ENCODE data around the gene FBXO46.
A peak's percentile ranks its signal among the peaks of the same experiment; 100 is the strongest.

FBXO46 gene

DNA sequence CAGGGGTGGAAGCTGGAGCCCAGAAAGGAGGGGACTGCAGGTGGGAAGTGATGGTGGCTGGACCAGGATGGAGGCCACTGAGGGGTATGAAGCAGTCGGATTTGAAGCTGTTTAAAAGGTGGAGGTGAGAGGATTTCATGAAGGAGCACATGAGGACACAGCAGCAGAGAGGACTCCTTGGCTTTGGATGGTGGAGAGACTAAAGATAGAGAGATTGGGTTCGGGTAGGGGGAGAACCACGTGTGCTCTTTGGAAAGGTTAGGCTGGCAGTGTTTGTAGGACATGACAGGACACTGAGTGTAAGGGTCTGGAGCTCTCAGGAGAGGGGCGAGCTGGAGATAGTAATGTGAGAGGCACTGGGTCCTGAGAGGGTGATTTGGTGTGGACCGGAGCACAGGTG lies 47.8 kb downstream of the FBXO46 start:
- H3K36me3 ChIP-seq (ENCODE audit: control insufficient read depth, insufficient read depth, low read length): peaks cover 12% of the 10 kb centered on the region
- no peak overlapping the region for H3K9ac ChIP-seq (ENCODE audit: low read length)
- H3K4me1 ChIP-seq (ENCODE audit: control insufficient read depth, insufficient read depth, low read length): no peaks in the 10 kb centered on the region
- no peak overlapping the region for H3K4me3 ChIP-seq (ENCODE audit: low read length)
- peaks cover 3% of the 10 kb centered on the region for H3K27me3 ChIP-seq (ENCODE audit: control insufficient read depth, insufficient read depth, low read length)
- no peak overlapping the region for H3K27ac ChIP-seq (ENCODE audit: low read depth, low read length)

DNA sequence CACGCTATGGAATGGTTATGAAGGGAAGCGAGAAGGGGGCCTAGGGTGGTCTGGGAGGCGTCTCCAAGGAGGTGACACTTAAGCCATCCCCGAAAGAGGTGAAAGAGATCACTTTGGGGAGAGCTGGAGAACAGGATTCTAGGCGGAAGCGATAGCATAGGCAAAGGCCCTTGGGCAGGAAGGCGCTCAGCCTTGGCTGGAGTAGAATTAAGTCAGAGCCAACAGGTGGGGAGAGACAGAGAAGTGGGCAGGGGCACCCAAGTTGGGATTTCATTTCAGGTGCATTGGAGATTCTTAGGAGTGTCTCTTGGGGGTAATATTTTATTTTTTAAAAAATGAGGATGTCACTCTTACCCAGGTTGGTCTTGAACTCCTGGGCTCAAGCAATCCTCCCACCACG lies 48.6 kb downstream of the FBXO46 start:
- H3K4me3 ChIP-seq (ENCODE audit: low read length): no peak overlapping the region
- H3K36me3 ChIP-seq (ENCODE audit: control insufficient read depth, insufficient read depth, low read length): peaks cover 4% of the 10 kb centered on the region
- H3K9ac ChIP-seq (ENCODE audit: low read length): no peak overlapping the region
- no peaks in the 10 kb centered on the region for H3K4me1 ChIP-seq (ENCODE audit: control insufficient read depth, insufficient read depth, low read length)
- H3K27me3 ChIP-seq (ENCODE audit: control insufficient read depth, insufficient read depth, low read length): peaks cover 7% of the 10 kb centered on the region
- no peak overlapping the region for H3K27ac ChIP-seq (ENCODE audit: low read depth, low read length)

DNA sequence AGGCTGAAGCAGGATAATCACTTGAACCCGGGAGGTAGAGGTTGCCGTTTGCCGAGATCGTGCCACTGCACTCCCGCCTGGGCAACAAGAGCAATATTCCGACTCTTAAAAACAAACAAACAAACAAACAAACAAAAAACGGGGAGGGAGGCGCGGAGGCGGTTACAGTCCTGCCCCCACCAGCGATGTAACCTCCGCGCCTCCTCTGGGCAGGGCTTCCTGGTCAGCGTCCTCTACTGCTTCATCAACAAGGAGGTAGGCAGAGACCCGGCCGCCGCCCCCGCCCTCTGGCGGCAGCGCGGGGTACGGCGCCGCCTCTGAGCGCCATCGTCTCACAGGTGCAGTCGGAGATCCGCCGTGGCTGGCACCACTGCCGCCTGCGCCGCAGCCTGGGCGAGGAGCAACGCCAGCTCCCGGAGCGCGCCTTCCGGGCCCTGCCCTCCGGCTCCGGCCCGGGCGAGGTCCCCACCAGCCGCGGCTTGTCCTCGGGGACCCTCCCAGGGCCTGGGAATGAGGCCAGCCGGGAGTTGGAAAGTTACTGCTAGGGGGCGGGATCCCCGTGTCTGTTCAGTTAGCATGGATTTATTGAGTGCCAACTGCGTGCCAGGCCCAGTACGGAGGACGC lies 49.2 kb downstream of the FBXO46 start:
- Histone ChIP-seq H3K4me3 (ENCODE audit: low read length) (peak overlapping the region; percentile 64), H3K27me3 (ENCODE audit: control insufficient read depth, insufficient read depth, low read length) (peaks cover 12% of the 10 kb centered on the region), H3K4me1 (ENCODE audit: control insufficient read depth, insufficient read depth, low read length) (no peaks in the 10 kb centered on the region), H3K9ac (ENCODE audit: low read length) (peak overlapping the region; percentile 49), H3K27ac (ENCODE audit: low read depth, low read length) (no peak overlapping the region), H3K36me3 (ENCODE audit: control insufficient read depth, insufficient read depth, low read length) (peaks cover 3% of the 10 kb centered on the region)

GRCh38 chr19:45677351-45678230 lies 53.1 kb downstream of the FBXO46 start:
- no peak overlapping the region for H3K9ac ChIP-seq (ENCODE audit: low read length)
- peak overlapping the region; percentile 33 for H3K4me3 ChIP-seq (ENCODE audit: low read length)
- no peaks in the 10 kb centered on the region for H3K4me1 ChIP-seq (ENCODE audit: control insufficient read depth, insufficient read depth, low read length)
- H3K27me3 ChIP-seq (ENCODE audit: control insufficient read depth, insufficient read depth, low read length): peaks cover 15% of the 10 kb centered on the region
- no peaks in the 10 kb centered on the region for H3K36me3 ChIP-seq (ENCODE audit: control insufficient read depth, insufficient read depth, low read length)
- no peak overlapping the region for H3K27ac ChIP-seq (ENCODE audit: low read depth, low read length)

DNA sequence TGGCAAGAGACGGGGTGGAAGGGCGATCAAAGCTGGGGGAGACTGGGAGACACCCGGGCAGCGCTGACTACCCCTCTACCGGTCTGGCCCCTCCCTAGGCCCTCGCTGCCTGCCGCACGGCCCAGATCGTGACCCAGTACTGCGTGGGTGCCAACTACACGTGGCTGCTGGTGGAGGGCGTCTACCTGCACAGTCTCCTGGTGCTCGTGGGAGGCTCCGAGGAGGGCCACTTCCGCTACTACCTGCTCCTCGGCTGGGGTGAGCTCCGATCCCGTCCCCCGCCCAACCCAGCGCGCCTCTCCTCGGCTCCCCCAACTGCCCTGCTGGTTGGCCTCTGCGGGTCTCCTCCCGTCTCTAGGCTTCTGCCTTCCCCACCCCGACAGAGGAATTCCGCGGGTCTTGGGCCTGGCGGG lies 53.8 kb downstream of the FBXO46 start:
- H3K36me3 ChIP-seq (ENCODE audit: control insufficient read depth, insufficient read depth, low read length): no peaks in the 10 kb centered on the region
- peak overlapping the region; percentile 1 for H3K4me3 ChIP-seq (ENCODE audit: low read length)
- H3K27me3 ChIP-seq (ENCODE audit: control insufficient read depth, insufficient read depth, low read length): peaks cover 15% of the 10 kb centered on the region
- H3K9ac ChIP-seq (ENCODE audit: low read length): no peak overlapping the region
- no peak overlapping the region for H3K27ac ChIP-seq (ENCODE audit: low read depth, low read length)
- no peaks in the 10 kb centered on the region for H3K4me1 ChIP-seq (ENCODE audit: control insufficient read depth, insufficient read depth, low read length)

DNA sequence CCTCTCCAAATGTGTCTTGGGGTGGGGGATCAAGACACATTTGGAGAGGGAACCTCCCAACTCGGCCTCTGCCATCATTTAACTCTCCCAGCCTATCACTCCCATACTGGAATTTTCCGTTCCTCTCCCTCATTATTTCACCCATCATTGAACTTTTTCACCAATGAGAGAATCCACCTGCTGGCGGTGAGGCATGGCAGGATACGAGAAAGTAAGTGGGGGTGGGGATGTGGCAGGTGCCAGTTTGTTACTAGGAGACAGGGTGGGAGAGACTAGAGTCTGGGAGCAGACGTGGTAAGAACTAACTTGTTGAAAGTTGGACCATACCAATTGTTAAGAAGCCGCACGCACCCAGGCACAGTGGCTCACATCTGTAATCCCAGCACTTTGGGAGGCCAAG lies 55.8 kb downstream of the FBXO46 start:
- H3K27ac ChIP-seq (ENCODE audit: low read depth, low read length): no peak overlapping the region
- no peaks in the 10 kb centered on the region for H3K4me1 ChIP-seq (ENCODE audit: control insufficient read depth, insufficient read depth, low read length)
- peaks cover 27% of the 10 kb centered on the region for H3K27me3 ChIP-seq (ENCODE audit: control insufficient read depth, insufficient read depth, low read length)
- H3K4me3 ChIP-seq (ENCODE audit: low read length): no peak overlapping the region
- no peak overlapping the region for H3K9ac ChIP-seq (ENCODE audit: low read length)
- H3K36me3 ChIP-seq (ENCODE audit: control insufficient read depth, insufficient read depth, low read length): no peaks in the 10 kb centered on the region

DNA sequence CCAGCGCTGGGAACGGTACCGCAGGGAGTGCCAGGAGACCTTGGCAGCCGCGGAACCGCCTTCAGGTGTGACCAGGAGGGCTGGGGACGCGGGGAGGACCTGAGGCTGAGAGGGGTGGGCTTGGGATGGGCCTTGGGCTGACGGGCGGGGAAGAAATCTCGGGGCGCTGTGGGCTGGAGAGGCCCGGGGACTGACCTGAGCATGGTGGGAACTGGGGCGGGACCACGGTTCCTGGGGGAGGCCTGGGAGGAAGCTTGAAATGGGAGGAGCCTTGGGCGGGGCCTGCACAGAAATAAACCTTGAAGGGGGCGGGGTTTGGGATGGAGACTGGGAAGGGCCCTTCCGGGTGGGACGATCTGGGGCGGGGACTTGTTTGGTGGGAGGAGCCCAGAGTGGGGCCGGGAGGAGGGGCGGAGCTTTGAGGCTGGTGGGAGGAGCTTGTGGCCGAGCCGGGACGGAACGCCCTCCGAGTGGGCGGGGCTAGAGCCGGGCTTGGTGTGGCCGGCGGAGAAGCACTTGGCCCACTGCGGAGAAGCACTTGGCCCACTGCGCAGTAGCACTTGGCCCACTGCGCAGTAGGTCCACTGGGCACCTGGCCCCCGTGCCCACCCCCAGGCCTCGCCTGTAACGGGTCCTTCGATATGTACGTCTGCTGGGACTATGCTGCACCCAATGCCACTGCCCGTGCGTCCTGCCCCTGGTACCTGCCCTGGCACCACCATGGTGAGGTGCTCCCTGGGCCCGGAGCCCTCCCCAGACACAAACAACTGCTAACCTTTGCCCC lies 59.8 kb downstream of the FBXO46 start:
- Histone ChIP-seq H3K4me3 (ENCODE audit: low read length) (peak overlapping the region; percentile 21), H3K36me3 (ENCODE audit: control insufficient read depth, insufficient read depth, low read length) (no peaks in the 10 kb centered on the region), H3K9ac (ENCODE audit: low read length) (no peak overlapping the region), H3K27ac (ENCODE audit: low read depth, low read length) (no peak overlapping the region), H3K4me1 (ENCODE audit: control insufficient read depth, insufficient read depth, low read length) (no peaks in the 10 kb centered on the region), H3K27me3 (ENCODE audit: control insufficient read depth, insufficient read depth, low read length) (peaks cover 31% of the 10 kb centered on the region)

GRCh38 chr19:45668342-45668871 lies 62.3 kb downstream of the FBXO46 start:
- Histone ChIP-seq H3K4me3 (ENCODE audit: low read length) (peak overlapping the region; percentile 43), H3K36me3 (ENCODE audit: control insufficient read depth, insufficient read depth, low read length) (no peaks in the 10 kb centered on the region), H3K4me1 (ENCODE audit: control insufficient read depth, insufficient read depth, low read length) (no peaks in the 10 kb centered on the region), H3K27me3 (ENCODE audit: control insufficient read depth, insufficient read depth, low read length) (peaks cover 31% of the 10 kb centered on the region), H3K27ac (ENCODE audit: low read depth, low read length) (no peak overlapping the region), H3K9ac (ENCODE audit: low read length) (no peak overlapping the region)

- Histone ChIP-seq H3K36me3 (ENCODE audit: control insufficient read depth, insufficient read depth, low read length) (no peaks in the 10 kb centered on the region), H3K27me3 (ENCODE audit: control insufficient read depth, insufficient read depth, low read length) (peaks cover 30% of the 10 kb centered on the region), H3K9ac (ENCODE audit: low read length) (no peak within 1 kb of the TSS), H3K27ac (ENCODE audit: low read depth, low read length) (no peak within 1 kb of the TSS), H3K4me1 (ENCODE audit: control insufficient read depth, insufficient read depth, low read length) (no peaks in the 10 kb centered on the region), H3K4me3 (ENCODE audit: low read length) (peak within 1 kb of the TSS; percentile 43)
These were observed 62.9 kb downstream of the FBXO46 start, which contains the start of gene GIPR for GRCh38 chr19:45667620-45668341. Gene GIPR, plus strand, starts transcription at chr19:45668221. Its CDS starts 1,300 bp downstream, at chr19:45669521.

DNA sequence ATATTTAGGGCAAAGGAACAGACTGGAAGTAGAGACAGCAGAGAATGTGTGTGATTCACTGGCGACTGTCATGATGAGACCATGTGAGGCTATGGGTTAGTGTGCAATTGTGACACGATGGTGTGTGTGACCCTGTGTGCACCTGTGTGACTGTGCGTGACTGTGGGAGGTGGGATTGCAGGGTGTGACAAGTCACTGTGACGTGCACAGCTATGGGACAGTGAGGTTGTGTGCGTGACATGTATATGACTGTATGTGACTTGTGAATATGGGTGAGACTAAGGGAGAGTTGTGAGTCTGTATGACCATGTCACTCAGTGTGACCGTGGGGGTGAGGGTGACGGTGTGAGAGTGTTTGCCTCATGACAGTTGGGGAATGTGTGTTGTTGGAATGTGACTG lies 66.1 kb downstream of the FBXO46 start:
- H3K27me3 ChIP-seq (ENCODE audit: control insufficient read depth, insufficient read depth, low read length): peaks cover 14% of the 10 kb centered on the region

DNA sequence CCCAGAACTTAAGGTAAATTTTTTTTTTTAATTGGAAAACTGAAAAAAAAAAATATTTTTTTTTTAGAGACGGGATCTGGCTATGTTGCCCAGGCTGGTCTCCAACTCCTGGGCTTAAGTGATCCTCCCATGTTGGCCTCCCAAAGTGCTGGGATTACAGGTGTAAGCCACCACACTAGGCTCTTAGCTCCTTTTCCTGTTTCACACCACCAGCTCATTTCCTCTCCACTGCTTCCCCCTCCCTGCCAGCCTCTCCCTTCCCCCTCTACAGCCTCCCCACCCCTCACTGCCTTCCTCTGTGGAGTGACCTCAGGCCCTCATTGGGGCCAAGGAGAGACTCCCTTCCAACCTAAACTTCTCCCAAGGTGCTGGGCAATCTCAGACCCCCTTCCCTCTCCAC lies 66.9 kb downstream of the FBXO46 start:
- H3K27me3 ChIP-seq (ENCODE audit: control insufficient read depth, insufficient read depth, low read length): peaks cover 8% of the 10 kb centered on the region
- no peak overlapping the region for H3K4me3 ChIP-seq (ENCODE audit: low read length)
- H3K27ac ChIP-seq (ENCODE audit: low read depth, low read length): no peak overlapping the region
- H3K4me1 ChIP-seq (ENCODE audit: control insufficient read depth, insufficient read depth, low read length): no peaks in the 10 kb centered on the region
- H3K36me3 ChIP-seq (ENCODE audit: control insufficient read depth, insufficient read depth, low read length): no peaks in the 10 kb centered on the region
- H3K9ac ChIP-seq (ENCODE audit: low read length): no peak overlapping the region

More for the DNA sequence above, 66.1 kb downstream of the FBXO46 start:
- H3K9ac ChIP-seq (ENCODE audit: low read length): no peak overlapping the region
- H3K36me3 ChIP-seq (ENCODE audit: control insufficient read depth, insufficient read depth, low read length): no peaks in the 10 kb centered on the region
- no peaks in the 10 kb centered on the region for H3K4me1 ChIP-seq (ENCODE audit: control insufficient read depth, insufficient read depth, low read length)
- H3K4me3 ChIP-seq (ENCODE audit: low read length): no peak overlapping the region
- no peak overlapping the region for H3K27ac ChIP-seq (ENCODE audit: low read depth, low read length)
